Keratinocyte (primary cell): ENCODE data around the gene CFAP210.

Experiments used
- EZH2 ChIP-seq: IDR thresholded peaks from one replicate; pipeline ENCODE4 v1.6.1; 2012; ENCODE audit warnings: inconsistent platforms, mild to moderate bottlenecking, low read length, moderate library complexity
- TF ChIP-seq, protein P1 (sequence below), 3 experiments: IDR thresholded peaks in 1 of 3; conservative IDR thresholded peaks in 1 of 3; optimal IDR thresholded peaks in 1 of 3; 2 replicates in 2 of 3; 3 replicates in 1 of 3; pipeline versions ENCODE3 to v1.5.1; 2011; ENCODE audit warnings: low read length in 3 of 3, mild to moderate bottlenecking in 3 of 3, moderate library complexity in 2 of 3, control low read depth in 1 of 3, inconsistent platforms in 1 of 3; ENCODE audit not compliant: insufficient read depth in 2 of 3; ENCODE audit errors: extremely low read depth in 1 of 3

- TF ChIP-seq, protein P1, sequence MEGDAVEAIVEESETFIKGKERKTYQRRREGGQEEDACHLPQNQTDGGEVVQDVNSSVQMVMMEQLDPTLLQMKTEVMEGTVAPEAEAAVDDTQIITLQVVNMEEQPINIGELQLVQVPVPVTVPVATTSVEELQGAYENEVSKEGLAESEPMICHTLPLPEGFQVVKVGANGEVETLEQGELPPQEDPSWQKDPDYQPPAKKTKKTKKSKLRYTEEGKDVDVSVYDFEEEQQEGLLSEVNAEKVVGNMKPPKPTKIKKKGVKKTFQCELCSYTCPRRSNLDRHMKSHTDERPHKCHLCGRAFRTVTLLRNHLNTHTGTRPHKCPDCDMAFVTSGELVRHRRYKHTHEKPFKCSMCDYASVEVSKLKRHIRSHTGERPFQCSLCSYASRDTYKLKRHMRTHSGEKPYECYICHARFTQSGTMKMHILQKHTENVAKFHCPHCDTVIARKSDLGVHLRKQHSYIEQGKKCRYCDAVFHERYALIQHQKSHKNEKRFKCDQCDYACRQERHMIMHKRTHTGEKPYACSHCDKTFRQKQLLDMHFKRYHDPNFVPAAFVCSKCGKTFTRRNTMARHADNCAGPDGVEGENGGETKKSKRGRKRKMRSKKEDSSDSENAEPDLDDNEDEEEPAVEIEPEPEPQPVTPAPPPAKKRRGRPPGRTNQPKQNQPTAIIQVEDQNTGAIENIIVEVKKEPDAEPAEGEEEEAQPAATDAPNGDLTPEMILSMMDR (optimal IDR thresholded peaks at IDR 0.05 in 1 of 3, IDR thresholded peaks at IDR 0.05 in 1 of 3, conservative IDR thresholded peaks at IDR 0.05 in 1 of 3; ENCODE audit: extremely low read depth in 1 of 3, insufficient read depth in 2 of 3, low read length in 3 of 3): no peak
- no peak for TF ChIP-seq EZH2
Measured at GRCh38 chr2:169664600-169664977, 29.6 kb downstream of the CFAP210 start.
